ENCODE measurements around the gene OTOA.

Gene OTOA

DNA sequence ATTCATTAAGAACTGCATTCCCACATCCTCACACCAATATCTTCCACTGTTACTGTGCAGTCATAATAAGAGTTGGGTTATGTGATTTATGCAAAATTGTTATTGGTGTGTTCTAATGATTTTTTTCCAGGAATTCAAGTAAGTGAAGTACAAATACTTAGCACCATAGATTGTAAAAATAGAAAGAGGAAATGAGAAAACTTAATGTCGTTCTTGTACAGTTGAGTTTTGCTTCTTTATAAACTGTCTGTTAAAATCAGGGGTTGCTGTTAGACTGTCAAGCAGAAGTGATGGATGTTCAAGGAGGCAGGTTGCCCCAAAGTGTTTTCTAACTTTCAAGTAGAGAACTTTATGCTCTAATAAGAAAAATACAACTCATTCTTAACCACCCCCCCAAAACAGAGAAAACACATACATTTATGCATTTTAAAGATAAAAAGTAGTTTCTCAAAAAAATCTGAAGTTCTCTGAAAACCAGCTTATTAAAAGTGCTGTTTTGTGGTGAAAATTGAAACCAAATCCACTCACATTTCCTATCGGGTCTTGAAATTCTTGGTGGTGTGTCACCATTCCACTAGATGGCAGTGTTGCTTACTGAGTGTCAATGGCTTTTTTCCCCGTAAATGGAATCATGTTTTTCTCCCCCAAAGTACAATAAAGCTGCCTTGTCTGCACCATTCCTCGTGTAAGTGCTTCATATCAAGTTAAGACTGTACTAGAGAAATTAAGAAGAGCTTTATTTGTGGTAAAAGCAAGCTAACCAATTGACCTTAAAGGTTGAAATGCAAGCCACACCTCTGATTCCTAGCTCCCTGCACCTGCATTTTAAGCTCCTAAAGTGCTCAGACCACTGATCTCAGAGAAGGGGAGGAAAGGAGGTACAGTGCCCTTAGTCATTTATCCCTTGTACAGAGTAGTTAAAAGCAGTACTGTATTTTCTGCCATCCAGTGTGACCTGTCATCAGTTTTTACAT is 6.7 kb upstream of the OTOA start:
- TF ChIP-seq FOXP2 (optimal IDR thresholded peaks at IDR 0.05; ENCODE audit: borderline replicate concordance, extremely low read depth, extremely low read length, insufficient read depth) (no peak), TAF1 (IDR thresholded peaks at IDR 0.05; ENCODE audit: borderline replicate concordance, insufficient read depth, low read length) (no peak), SIN3A (IDR thresholded peaks at IDR 0.05; ENCODE audit: borderline replicate concordance, insufficient read depth, low read length) (no peak), POLR2AphosphoS5 (IDR thresholded peaks at IDR 0.05; ENCODE audit: low read depth, low read length) (no peak)
- TF ChIP-seq, protein P1, sequence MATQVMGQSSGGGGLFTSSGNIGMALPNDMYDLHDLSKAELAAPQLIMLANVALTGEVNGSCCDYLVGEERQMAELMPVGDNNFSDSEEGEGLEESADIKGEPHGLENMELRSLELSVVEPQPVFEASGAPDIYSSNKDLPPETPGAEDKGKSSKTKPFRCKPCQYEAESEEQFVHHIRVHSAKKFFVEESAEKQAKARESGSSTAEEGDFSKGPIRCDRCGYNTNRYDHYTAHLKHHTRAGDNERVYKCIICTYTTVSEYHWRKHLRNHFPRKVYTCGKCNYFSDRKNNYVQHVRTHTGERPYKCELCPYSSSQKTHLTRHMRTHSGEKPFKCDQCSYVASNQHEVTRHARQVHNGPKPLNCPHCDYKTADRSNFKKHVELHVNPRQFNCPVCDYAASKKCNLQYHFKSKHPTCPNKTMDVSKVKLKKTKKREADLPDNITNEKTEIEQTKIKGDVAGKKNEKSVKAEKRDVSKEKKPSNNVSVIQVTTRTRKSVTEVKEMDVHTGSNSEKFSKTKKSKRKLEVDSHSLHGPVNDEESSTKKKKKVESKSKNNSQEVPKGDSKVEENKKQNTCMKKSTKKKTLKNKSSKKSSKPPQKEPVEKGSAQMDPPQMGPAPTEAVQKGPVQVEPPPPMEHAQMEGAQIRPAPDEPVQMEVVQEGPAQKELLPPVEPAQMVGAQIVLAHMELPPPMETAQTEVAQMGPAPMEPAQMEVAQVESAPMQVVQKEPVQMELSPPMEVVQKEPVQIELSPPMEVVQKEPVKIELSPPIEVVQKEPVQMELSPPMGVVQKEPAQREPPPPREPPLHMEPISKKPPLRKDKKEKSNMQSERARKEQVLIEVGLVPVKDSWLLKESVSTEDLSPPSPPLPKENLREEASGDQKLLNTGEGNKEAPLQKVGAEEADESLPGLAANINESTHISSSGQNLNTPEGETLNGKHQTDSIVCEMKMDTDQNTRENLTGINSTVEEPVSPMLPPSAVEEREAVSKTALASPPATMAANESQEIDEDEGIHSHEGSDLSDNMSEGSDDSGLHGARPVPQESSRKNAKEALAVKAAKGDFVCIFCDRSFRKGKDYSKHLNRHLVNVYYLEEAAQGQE (IDR thresholded peaks at IDR 0.05; ENCODE audit: insufficient read depth in 1 of 2, low read depth in 2 of 2, low read length in 2 of 2), result no peak

DNA sequence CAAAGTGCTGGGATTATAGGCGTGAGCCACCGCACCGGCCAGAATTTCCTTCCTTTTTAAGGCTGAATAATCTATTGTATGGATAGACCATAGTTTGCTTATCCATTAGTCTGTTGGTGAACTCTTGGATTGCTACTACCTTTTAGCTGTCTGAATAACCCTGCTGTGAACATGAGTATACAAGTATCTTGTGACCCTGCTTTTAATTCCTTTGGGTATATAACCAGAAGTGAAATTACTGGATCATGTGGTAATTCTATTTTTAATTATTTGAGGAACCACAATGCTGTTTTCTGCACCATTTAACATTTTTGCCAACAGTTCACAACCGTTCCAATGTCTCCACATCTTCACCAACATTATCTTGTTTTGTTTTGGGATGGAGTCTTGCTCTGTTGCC is 4.6 kb upstream of the OTOA start:
- TF ChIP-seq SIN3A (IDR thresholded peaks at IDR 0.05; ENCODE audit: borderline replicate concordance, insufficient read depth, low read length) (no peak), FOXP2 (optimal IDR thresholded peaks at IDR 0.05; ENCODE audit: borderline replicate concordance, extremely low read depth, extremely low read length, insufficient read depth) (no peak)

DNA sequence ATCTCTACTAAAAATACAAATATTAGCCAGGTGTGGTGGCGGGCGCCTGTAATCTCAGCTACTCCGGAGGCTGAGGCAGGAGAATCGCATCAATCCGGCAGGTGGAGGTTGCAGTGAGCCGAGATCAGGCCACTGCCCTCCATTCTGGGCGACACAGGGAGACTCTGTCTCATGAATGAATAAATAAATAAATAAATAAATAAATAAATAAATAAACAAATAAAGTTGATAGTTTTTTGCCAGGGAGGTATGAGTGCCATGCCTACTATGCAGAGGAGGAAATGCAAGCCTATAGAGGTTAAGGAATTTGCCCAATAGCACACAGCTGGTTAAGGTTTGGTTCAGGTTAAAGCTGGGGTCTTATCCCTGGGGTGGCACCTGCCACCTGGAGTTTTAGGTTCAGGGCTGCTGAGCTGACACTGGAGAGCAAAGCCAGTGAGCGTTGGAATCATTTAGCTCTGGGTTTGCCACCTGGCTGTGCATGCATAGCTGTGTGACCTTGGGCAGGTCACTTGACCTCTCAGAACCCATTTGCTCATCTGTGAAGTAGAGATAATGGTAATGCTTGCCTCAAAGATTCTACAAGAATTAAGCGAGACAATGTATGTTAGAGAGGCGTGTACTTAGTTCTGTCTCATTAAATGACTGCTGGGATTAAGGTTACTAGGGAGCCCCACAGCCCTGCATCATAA is 1.2 kb downstream of the OTOA start:
- TF ChIP-seq SIN3A (IDR thresholded peaks at IDR 0.05; ENCODE audit: borderline replicate concordance, insufficient read depth, low read length), result no peak

DNA sequence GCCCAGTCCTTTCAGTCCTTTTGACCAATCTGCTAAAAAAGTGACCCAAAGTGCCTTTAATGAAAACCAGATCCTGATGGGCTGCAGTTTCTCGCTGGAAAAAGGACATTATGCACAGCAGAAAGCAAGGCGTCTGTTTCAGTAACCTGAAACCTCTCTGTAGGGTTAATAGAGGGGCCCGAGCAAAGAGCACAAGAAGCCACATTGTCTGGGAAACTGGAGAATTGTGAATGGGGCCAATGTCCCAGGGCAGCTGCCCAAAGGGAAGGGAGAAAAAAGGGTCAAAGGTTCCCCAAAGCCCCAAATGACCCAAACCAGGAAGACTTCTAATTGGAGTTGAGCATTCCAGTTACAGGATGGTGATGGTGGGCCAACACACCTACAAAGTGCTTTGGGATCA is 3.0 kb downstream of the OTOA start:
- no peak for TF ChIP-seq POLR2AphosphoS5 (IDR thresholded peaks at IDR 0.05; ENCODE audit: low read depth, low read length)

DNA sequence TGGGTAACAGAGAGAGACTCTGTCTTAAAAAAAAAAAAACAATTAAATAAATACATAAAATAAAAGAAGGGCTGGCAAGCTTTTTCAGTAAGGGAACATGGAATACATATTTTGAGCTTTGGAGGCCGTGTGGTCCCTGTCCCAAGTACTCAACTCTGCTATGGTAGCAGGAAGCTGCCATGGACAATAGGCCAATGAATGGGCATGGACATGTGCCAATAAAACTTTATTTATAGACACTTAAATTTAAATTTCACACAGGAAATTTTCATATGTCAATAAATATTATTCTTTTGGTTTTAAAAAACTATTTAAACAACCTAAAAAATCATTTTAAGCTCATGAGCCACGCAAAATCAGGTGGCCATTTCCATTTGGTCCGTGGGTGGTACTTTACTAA is 3.8 kb downstream of the OTOA start:
- TF ChIP-seq FOXP2 (optimal IDR thresholded peaks at IDR 0.05; ENCODE audit: borderline replicate concordance, extremely low read depth, extremely low read length, insufficient read depth) (no peak), SIN3A (IDR thresholded peaks at IDR 0.05; ENCODE audit: borderline replicate concordance, insufficient read depth, low read length) (no peak)
- TF ChIP-seq, protein P1 (IDR thresholded peaks at IDR 0.05; ENCODE audit: insufficient read depth in 1 of 2, low read depth in 2 of 2, low read length in 2 of 2), result no peak

DNA sequence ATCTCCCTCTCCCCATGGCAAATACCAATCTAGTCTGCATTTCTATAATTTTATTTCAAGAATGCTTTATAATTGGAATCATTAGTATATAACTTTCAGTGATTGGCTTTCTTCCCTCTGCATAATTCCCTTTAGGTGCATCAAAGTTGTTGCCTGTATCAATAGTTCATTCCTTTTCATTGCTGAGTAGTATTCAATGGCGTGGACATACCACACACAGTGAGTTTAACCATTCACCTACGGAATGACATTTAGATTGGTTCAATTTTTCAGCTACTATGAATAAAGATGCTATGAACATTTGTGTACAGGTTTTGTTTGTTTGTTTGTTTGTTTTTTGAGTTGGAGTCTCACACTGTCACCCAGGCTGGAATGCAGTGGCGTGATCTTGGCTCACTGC is 9.7 kb downstream of the OTOA start:
- TF ChIP-seq FOXP2 (optimal IDR thresholded peaks at IDR 0.05; ENCODE audit: borderline replicate concordance, extremely low read depth, extremely low read length, insufficient read depth) (no peak), TAF1 (IDR thresholded peaks at IDR 0.05; ENCODE audit: borderline replicate concordance, insufficient read depth, low read length) (no peak)

DNA sequence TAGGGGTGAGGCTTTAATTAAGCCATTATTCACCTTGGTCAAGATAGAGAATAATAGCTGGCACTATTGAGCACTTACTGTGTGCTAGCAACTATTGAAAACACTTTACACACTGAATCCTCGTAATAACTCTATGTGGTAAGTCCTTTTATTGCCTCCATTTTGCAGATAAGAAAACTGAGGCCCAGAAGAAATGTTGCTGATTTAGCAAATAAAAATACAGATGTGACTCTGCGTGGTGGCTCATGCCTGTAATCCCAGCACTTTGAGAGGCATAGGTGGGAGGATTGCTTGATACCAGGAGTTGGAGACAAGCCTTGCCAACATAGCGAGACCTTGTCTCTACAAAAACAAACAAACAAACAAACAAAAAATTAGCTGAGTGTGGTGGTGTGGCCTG is 19.4 kb downstream of the OTOA start:
- TF ChIP-seq TAF1 (IDR thresholded peaks at IDR 0.05; ENCODE audit: borderline replicate concordance, insufficient read depth, low read length), result no peak
- TF ChIP-seq, protein P1 (IDR thresholded peaks at IDR 0.05; ENCODE audit: insufficient read depth in 1 of 2, low read depth in 2 of 2, low read length in 2 of 2), result no peak
- TF ChIP-seq FOXP2 (optimal IDR thresholded peaks at IDR 0.05; ENCODE audit: borderline replicate concordance, extremely low read depth, extremely low read length, insufficient read depth), result no peak
- TF ChIP-seq POLR2AphosphoS5 (IDR thresholded peaks at IDR 0.05; ENCODE audit: low read depth, low read length), result no peak
- no peak for TF ChIP-seq SIN3A (IDR thresholded peaks at IDR 0.05; ENCODE audit: borderline replicate concordance, insufficient read depth, low read length)

Measured in PFSK-1 (cell line).